Neural progenitor cell (in vitro differentiated cells): ENCODE results near the gene PCDHGB1. TPM values are rescaled to one million over a fixed set of nuclear protein-coding genes. Genes with fewer than 3 reads are reported as not detected.
"Not testable (repeated sequence)": the region's sequence is repeated elsewhere in the genome, so short reads cannot be mapped to it uniquely, and the experiment has no call there.

ENCODE experiments used
- DNase-seq: peaks from one replicate; pipeline ENCODE4 v3.0.0-alpha.2; 2016; ENCODE audit warnings: low spot score
- H2AFZ ChIP-seq: fragments of 200-600 bp; sonication (generic); replicated peaks from 2 replicates; pipeline ENCODE4 v1.6.1; 2016; ENCODE audit warnings: antibody characterized with exemption
- H3F3A ChIP-seq: fragments of 200-600 bp; sonication (generic); 2 replicates; pipeline ENCODE4 v1.6.1; 2016; ENCODE audit warnings: antibody characterized with exemption, low read depth
- H3K27ac ChIP-seq: fragments of 200-600 bp; sonication (generic); 2 replicates; pipeline ENCODE4 v1.5.1; 2016; ENCODE audit warnings: mild to moderate bottlenecking
- H3K27me3 ChIP-seq: fragments of 200-600 bp; sonication (generic); 2 replicates; pipeline ENCODE4 v1.6.1; 2016; ENCODE audit warnings: mild to moderate bottlenecking, moderate library complexity
- H3K36me3 ChIP-seq: fragments of 200-600 bp; sonication (generic); 2 replicates; pipeline ENCODE4 v1.5.1; 2016
- H3K4me1 ChIP-seq: fragments of 200-600 bp; sonication (generic); 2 replicates; pipeline ENCODE4 v1.6.1; 2016; ENCODE audit warnings: mixed run types
- H3K4me2 ChIP-seq: fragments of 200-600 bp; sonication (generic); 2 replicates; pipeline ENCODE4 v1.6.1; 2016
- H3K4me3 ChIP-seq: fragments of 200-600 bp; sonication (generic); 2 replicates; pipeline ENCODE4 v1.5.1; 2016
- H3K79me2 ChIP-seq: fragments of 200-600 bp; sonication (generic); 2 replicates; pipeline ENCODE4 v1.6.1; 2016; ENCODE audit warnings: low read depth
- H3K9ac ChIP-seq: fragments of 200-600 bp; sonication (generic); 2 replicates; pipeline ENCODE4 v1.6.1; 2016
- H3K9me3 ChIP-seq: fragments of 200-600 bp; sonication (generic); 2 replicates; pipeline ENCODE4 v1.5.1; 2016; ENCODE audit warnings: low read depth
- H4K20me1 ChIP-seq: fragments of 200-600 bp; sonication (generic); 2 replicates; pipeline ENCODE4 v1.6.1; 2016; ENCODE audit warnings: low read depth
- H3K27ac Mint-ChIP-seq: 3 replicates; pipeline ENCODE4 v1.8.0; 2021; ENCODE audit warnings: mixed read lengths
- H3K27me3 Mint-ChIP-seq: 2 replicates; pipeline ENCODE4 v1.8.0; 2022; ENCODE audit warnings: low read depth, mild to moderate bottlenecking, inconsistent platforms, moderate library complexity, mixed read lengths; ENCODE audit not compliant: insufficient read depth
- H3K36me3 Mint-ChIP-seq: 3 replicates; pipeline ENCODE4 v1.8.0; 2021; ENCODE audit warnings: mixed read lengths
- H3K4me1 Mint-ChIP-seq: 3 replicates; pipeline ENCODE4 v1.8.0; 2021; ENCODE audit warnings: mixed read lengths
- H3K4me3 Mint-ChIP-seq: 3 replicates; pipeline ENCODE4 v1.8.0; 2021; ENCODE audit warnings: mild to moderate bottlenecking, moderate library complexity, mixed read lengths
- H3K9me3 Mint-ChIP-seq: 3 replicates; pipeline ENCODE4 v1.8.0; 2020; ENCODE audit warnings: mixed read lengths
- EZH2phosphoT487 ChIP-seq: fragments of 200-600 bp; sonication (generic); IDR thresholded peaks from 2 replicates; pipeline ENCODE4 v1.6.1; 2017; ENCODE audit warnings: antibody characterized with exemption
- total RNA-seq: library from RNA; depleted of rRNA; stranded (reverse); fragments of >200 nt; gene quantifications from 2 replicates; pipeline ENCODE4 v1.2.3, GENCODE V29; 2015; ENCODE audit warnings: low replicate concordance
- TF ChIP-seq, protein P1 (sequence below): fragments of 200-600 bp; sonication (generic); IDR thresholded peaks from 2 replicates; pipeline ENCODE4 v1.5.1; 2017; ENCODE audit warnings: antibody characterized with exemption, mild to moderate bottlenecking

PCDHGB1 gene
- total RNA-seq, 1 donor from 2014 or later = 3.6 TPM

DNA sequence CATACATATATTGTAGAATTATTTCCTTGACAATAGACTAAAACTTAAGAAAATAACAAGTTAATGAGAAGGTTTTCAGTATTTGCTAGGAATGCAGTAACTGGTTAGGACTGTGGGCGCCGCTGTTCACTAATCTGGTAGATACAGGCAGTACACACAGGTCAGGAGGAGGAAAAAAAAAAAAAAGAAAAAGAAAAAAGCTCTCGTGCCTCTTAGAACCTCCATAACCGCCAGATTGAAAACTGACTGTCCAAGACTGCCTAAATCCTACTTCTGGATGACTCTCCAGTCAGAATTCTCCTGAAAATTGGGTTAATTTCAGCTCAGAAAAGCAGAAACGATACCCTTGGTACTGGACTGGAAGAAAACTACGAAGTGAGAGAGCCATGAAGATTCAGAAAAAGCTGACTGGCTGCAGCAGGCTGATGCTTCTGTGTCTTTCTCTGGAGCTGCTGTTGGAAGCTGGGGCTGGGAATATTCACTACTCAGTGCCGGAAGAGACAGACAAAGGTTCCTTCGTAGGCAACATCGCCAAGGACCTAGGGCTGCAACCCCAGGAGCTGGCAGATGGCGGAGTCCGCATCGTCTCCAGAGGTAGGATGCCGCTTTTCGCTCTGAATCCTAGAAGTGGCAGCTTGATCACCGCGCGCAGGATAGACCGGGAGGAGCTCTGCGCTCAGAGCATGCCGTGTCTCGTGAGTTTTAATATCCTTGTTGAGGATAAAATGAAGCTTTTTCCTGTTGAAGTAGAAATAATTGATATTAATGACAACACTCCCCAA, 19.4 kb upstream of the PCDHGB1 start, which contains the start of gene PCDHGA1:
PCDHGA1 (plus strand) TSS at position 216 of the 782 bp plus-strand sequence.
- no peak within 1 kb of the TSS for H2AFZ ChIP-seq
- H3K27ac ChIP-seq = no peak within 1 kb of the TSS
- no peak for TF ChIP-seq EZH2phosphoT487
- TF ChIP-seq, protein P1, sequence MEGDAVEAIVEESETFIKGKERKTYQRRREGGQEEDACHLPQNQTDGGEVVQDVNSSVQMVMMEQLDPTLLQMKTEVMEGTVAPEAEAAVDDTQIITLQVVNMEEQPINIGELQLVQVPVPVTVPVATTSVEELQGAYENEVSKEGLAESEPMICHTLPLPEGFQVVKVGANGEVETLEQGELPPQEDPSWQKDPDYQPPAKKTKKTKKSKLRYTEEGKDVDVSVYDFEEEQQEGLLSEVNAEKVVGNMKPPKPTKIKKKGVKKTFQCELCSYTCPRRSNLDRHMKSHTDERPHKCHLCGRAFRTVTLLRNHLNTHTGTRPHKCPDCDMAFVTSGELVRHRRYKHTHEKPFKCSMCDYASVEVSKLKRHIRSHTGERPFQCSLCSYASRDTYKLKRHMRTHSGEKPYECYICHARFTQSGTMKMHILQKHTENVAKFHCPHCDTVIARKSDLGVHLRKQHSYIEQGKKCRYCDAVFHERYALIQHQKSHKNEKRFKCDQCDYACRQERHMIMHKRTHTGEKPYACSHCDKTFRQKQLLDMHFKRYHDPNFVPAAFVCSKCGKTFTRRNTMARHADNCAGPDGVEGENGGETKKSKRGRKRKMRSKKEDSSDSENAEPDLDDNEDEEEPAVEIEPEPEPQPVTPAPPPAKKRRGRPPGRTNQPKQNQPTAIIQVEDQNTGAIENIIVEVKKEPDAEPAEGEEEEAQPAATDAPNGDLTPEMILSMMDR = peak; percentile 33
- H3K36me3 ChIP-seq = peaks cover 4% of the 10 kb centered on the region
- no peaks in the 10 kb centered on the region for H3K79me2 ChIP-seq
- no peaks in the 10 kb centered on the region for H4K20me1 ChIP-seq
- H3F3A ChIP-seq = no peaks in the 10 kb centered on the region
- no peak within 1 kb of the TSS for H3K4me3 ChIP-seq
- no peak within 1 kb of the TSS for H3K4me3 Mint-ChIP-seq
- no peak within 1 kb of the TSS for H3K27ac Mint-ChIP-seq
- H3K4me2 ChIP-seq = no peak within 1 kb of the TSS
- H3K27me3 Mint-ChIP-seq = peaks cover 6% of the 10 kb centered on the region
- H3K27me3 ChIP-seq = no peaks in the 10 kb centered on the region
- no peak within 1 kb of the TSS for H3K9ac ChIP-seq
- peak; percentile 13 for DNase-seq
- H3K4me1 ChIP-seq = no peaks in the 10 kb centered on the region
- H3K9me3 Mint-ChIP-seq = peaks cover 44% of the 10 kb centered on the region
- no peaks in the 10 kb centered on the region for H3K36me3 Mint-ChIP-seq
- H3K4me1 Mint-ChIP-seq = no peaks in the 10 kb centered on the region
- peaks cover 6% of the 10 kb centered on the region for H3K9me3 ChIP-seq

DNA sequence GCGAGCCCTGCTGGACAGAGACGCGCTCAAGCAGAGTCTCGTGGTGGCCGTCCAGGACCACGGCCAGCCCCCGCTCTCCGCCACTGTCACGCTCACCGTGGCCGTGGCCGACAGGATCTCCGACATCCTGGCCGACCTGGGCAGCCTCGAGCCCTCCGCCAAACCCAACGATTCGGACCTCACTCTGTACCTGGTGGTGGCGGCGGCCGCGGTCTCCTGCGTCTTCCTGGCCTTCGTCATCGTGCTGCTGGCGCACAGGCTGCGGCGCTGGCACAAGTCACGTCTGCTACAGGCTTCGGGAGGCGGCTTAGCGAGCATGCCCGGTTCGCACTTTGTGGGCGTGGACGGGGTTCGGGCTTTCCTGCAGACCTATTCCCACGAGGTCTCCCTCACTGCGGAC, 17.3 kb upstream of the PCDHGB1 start:
- H3K27ac ChIP-seq, H3K9ac ChIP-seq, H3K36me3 Mint-ChIP-seq, H3K4me2 ChIP-seq, H3K27me3 ChIP-seq, H3F3A ChIP-seq, H3K27ac Mint-ChIP-seq, DNase-seq, H3K36me3 ChIP-seq, H3K4me1 ChIP-seq, H2AFZ ChIP-seq, H3K4me3 ChIP-seq, H3K9me3 ChIP-seq, H3K4me3 Mint-ChIP-seq, H3K4me1 Mint-ChIP-seq, H4K20me1 ChIP-seq, H3K79me2 ChIP-seq, H3K27me3 Mint-ChIP-seq: not testable (repeated sequence)
- peaks cover 42% of the 10 kb centered on the region for H3K9me3 Mint-ChIP-seq

DNA sequence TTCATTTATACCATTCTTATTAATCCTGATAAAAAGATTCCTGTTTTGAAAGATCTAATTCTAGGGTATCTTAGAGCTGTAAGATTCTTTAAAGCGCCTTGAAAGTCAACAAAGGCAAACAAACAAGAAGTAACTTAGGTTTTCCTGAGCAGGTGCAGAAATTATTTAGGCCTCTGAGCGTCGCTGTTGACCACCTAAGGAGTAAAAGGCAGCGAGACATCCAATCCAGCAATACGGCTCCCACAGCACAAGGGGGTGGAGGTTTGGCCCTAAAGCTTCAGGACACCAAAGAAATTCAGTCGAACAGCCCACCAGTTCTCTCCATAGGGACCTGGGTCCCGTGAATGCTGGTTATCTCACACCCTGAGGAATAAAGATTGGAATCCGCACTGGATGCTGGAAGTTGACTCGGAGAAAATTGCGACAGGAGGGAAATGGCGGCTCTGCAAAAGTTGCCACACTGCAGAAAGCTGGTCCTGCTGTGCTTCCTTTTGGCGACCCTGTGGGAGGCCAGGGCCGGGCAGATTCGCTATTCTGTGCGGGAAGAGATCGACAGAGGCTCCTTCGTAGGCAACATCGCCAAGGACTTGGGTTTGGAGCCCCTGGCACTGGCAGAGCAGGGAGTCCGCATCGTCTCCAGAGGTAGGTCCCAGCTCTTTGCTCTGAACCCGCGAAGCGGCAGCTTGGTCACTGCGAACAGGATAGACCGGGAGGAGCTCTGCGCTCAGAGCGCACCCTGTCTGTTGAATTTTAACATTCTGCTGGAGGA, 11.2 kb upstream of the PCDHGB1 start, which contains the start of gene PCDHGA2:
PCDHGA2 (plus strand) TSS at position 223 of the 769 bp plus-strand sequence.
- no peak within 1 kb of the TSS for H3K27ac ChIP-seq
- no peak within 1 kb of the TSS for H2AFZ ChIP-seq
- Mint-ChIP-seq H3K27me3 (peaks cover 7% of the 10 kb centered on the region), H3K4me1 (no peaks in the 10 kb centered on the region), H3K9me3 (peaks cover 50% of the 10 kb centered on the region), H3K4me3 (no peak within 1 kb of the TSS), H3K27ac (no peak within 1 kb of the TSS), H3K36me3 (peaks cover 1% of the 10 kb centered on the region)
- no peaks in the 10 kb centered on the region for H3K36me3 ChIP-seq
- no peak within 1 kb of the TSS for H3K9ac ChIP-seq
- H3K4me1 ChIP-seq = no peaks in the 10 kb centered on the region
- no peaks in the 10 kb centered on the region for H3K79me2 ChIP-seq
- peak; percentile 54 for DNase-seq
- no peak within 1 kb of the TSS for H3K4me3 ChIP-seq
- peaks cover 17% of the 10 kb centered on the region for H3K9me3 ChIP-seq
- no peak for TF ChIP-seq EZH2phosphoT487
- TF ChIP-seq, protein P1 = peak; percentile 53
- H3K4me2 ChIP-seq = no peak within 1 kb of the TSS
- H3F3A ChIP-seq = no peaks in the 10 kb centered on the region
- no peaks in the 10 kb centered on the region for H4K20me1 ChIP-seq
- H3K27me3 ChIP-seq = no peaks in the 10 kb centered on the region

DNA sequence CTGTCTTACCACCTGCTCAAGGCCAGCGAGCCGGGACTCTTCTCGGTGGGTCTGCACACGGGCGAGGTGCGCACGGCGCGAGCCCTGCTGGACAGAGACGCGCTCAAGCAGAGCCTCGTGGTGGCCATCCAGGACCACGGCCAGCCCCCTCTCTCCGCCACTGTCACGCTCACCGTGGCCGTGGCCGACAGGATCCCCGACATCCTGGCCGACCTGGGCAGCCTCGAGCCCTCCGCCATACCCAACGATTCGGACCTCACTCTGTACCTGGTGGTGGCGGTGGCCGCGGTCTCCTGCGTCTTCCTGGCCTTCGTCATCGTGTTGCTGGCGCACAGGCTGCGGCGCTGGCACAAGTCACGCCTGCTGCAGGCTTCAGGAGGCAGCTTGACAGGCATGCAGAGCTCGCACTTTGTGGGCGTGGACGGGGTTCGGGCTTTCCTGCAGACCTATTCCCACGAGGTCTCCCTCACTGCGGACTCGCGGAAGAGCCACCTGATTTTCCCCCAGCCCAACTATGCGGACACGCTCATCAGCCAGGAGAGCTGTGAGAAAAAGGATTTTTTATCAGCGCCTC, 9.0 kb upstream of the PCDHGB1 start:
- H3K36me3 ChIP-seq, H3K27ac Mint-ChIP-seq, DNase-seq, H3K27me3 ChIP-seq, H3K36me3 Mint-ChIP-seq, H3K9ac ChIP-seq, H3K4me2 ChIP-seq, H3K4me1 ChIP-seq, H4K20me1 ChIP-seq, H3K4me1 Mint-ChIP-seq, H3K27ac ChIP-seq, H3K27me3 Mint-ChIP-seq, H3K79me2 ChIP-seq, H3F3A ChIP-seq, H3K4me3 ChIP-seq, H3K4me3 Mint-ChIP-seq, H2AFZ ChIP-seq: not testable (repeated sequence)
- H3K9me3 Mint-ChIP-seq = peaks cover 53% of the 10 kb centered on the region
- H3K9me3 ChIP-seq = peaks cover 18% of the 10 kb centered on the region
